Measurements from ENCODE around the gene CRLF3.
"Not testable (repeated sequence)": the region's sequence is repeated elsewhere in the genome, so short reads cannot be mapped to it uniquely, and the experiment has no call there.

Gene CRLF3

DNA sequence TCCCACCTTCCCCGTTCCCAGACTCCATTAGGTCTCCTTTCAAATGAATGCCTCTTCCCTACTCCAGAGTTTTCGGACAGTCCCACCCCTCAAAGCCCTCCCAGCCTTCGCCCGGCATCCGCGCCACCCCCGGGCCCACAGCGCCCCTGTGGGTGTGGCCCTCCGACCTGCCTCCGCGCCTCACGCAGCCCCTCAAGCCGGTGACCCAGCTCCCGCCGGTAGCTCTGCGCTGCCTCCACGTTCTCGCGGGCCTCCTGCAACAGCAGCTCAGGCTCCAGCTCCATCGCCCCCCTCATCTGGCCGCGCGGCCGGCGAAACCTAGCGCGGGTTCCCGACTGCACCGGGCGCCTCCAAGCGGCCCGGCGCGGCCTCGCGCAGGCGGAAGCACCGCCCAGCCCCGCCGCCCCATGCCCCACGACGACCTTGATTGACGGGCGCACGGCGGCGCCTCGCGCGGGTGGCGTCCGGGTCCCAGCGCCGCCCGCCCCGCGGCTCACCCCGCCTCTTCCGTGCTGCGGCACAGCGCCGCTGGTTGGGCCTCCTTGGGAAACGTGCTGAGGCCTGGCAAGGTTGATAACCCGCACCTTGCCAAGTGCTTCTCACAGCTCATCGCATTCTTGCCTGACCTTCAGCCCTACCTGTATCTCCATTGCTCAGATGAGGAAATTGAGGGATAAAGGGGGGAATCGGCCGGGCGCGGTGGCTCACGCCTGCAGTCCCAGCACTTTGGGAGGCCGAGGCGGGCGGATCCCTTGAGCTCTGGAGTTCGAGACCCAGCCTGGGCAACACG is at the start of gene CRLF3:
CRLF3 (minus strand) TSS at position 337 of the 790 bp plus-strand sequence; CDS start at position 296, 41 bp downstream.
- DNase-seq (ENCODE audit: low spot score) = peak; percentile 94

DNA sequence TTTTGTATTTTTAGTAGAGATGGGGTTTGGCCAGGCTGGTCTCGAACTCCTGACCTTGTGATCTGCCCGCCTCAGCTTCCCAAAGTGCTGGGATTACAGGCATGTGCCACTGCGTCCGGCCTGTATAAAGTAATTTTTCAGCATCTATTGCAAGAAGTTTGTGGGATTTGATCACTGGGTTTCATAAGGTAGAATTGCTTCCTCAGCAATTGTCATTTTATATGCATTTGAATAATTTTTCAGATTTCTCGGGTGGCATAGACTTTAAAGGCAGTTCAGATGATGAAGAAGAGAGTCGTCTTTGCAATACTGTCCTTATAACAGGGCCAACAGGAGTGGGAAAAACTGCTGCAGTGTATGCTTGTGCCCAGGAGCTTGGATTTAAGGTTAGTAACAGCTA is 44.5 kb upstream of the CRLF3 start:
- DNase-seq (ENCODE audit: low spot score) = no peak

DNA sequence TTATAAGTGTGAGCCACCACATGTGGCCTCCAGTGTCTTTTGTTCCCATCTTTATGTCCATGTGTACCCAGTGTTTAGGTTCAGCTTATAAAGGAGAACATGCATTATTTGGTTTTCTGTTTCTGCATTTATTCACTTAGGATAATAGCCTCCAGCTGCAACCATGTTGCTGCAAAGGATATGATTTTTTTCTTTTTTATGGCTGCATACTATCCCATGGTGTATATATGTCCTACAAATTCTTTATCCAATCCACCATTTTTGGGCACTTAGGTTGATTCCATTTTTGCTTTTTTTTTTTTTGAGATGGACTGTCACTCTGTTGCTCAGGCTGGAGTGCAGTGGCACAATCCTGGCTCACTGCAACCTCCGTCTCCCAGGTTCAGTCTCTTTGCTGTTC is 40.1 kb upstream of the CRLF3 start:
- DNase-seq (ENCODE audit: low spot score) = no peak

DNA sequence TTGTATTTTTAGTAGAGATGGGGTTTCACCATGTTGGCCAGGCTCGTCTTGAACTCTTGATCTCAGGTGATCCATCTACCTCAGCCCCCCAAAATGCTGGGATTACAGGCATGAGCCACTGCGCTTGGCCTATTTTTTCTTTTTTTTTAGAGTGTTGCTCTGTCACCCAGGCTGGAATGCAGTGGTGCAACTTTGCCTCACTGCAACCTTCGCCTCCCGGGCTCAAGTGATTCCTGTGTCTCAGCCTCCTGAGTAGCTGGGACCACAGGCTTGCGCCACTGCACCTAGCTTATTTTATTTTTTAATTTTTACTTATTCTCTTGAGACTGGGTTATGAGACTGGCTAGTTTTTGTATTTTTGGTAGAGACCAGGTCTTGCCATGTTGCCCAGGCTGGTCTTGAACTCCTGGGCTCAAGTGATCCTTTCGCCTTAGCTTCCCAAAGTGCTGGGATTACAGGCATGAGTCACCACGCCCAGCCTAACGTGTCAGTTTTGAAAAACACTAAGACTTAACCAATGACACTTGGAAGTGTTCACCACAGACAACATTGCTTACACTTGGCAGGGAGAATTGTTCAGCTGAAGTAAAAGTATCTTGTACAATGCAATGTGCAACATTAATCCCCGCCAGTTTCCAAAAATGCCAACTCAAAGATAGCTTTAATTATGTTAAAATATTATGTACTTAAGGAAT is 34.2 kb upstream of the CRLF3 start:
- no peak for DNase-seq (ENCODE audit: low spot score)

DNA sequence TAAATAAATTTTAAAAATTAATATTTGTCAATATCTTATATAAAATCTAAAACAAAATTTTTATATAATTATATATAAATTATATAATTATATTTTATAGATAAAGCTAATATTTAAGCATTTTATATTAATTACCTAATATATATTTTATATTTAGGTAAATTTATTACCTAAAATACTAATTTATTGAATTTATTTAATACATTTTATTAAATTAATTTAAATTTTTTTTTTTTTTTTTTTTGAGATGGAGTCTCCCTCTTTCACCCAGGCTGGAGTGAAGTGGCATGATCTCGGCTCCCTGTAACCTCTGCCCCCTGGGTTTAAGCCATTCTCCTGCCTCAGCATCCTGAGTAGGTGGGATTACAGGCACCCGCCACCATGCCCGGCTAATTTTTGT is 29.7 kb upstream of the CRLF3 start:
- no peak for DNase-seq (ENCODE audit: low spot score)

DNA sequence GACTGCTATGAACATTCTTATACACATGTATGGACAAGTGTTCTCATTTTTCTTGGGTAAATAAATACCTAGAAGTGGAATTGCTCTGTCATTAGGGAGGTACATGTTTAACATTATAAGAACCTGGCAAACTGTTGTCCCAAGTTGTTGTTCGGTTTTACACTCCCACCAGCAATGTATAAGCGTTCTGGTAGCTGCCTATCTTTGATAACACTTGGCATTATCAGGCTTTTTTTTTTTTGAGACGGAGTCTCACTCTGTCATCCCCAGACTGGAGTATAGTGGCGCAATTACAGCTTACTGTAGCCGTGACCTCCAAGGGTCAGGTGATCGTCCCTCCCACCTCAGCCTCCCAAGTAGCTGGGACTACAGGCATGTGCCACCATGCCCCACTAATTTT is 23.5 kb upstream of the CRLF3 start:
- no peak for DNase-seq (ENCODE audit: low spot score)

DNA sequence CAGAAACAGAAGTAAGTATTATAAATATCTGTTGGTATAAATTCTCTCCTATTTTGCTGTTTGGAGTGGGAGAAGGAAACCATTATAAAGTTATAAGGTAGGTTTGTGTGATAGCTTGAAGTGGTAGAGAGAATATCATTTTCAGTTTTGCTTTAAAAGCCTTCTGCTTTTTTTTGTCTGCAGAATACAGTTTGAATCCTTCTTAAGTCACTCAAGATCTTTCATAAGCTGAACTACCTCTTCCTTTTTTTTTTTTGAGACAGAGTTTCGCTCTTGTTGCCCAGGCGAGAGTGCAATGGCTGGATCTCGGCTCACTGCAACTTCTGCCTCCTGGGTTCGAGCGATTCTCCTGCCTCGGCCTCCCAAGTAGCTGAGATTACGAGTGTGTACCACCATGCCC is 16.3 kb upstream of the CRLF3 start:
- DNase-seq (ENCODE audit: low spot score) = no peak

DNA sequence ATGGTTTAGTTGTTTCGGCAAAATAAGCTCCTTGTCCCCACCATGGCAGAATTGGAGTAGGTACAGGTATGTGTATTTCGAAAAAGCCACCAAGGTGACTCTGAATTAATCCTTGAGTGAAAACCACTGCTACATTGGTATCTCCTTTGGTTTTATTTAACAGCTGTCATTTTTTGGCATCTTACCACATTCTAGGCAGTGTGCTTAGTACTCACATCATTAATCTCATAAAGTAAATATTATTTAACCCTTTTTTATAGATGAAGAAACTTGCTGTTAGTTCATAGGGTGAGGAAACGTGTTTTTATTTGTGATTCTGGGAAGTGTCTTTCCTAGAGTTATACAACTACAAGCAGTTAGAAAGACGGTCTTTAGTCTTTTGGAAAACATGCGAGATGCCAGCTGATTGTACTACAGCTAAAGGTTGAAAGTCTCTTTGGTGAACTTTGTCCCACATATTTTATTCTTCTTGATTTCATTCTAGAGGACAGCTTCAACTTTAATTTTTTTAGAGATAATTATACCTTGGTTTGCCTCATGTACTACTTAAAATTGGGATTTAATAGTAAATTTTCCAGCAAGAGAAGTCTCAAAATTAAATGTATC is 13.8 kb upstream of the CRLF3 start:
- DNase-seq (ENCODE audit: low spot score) = no peak

DNA sequence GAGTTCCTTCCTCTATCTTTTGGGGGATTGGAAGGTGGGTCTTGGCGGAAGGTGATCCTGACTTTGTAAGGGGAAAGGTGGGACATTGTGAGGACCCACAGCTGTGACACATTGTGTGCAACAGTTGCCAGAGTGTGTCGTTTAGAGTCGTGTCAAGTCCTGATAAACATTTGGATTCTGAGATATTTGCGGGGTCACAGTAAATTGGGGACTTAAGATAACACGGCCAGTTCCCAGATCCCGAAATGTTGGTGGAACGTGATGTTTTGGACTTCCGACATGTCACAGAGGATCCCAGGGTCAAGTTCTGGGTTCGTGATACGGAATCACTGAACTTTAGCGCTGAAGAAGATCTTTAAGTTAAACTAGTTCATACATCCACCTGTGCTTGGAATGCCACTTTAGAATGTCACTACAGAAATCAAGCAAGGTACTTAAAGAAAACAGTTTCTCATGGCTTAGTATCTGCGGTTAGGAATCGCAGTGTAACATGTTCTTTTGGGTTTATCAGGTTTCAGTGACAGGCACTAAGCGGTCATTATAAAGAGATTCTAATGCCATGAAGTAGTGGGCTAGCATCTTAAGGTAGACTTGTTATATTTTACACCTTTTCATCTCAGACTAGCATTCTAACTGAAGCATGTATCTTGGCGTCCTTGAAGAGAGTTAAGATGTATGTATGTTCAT is 8.1 kb upstream of the CRLF3 start:
- no peak for DNase-seq (ENCODE audit: low spot score)

- peak; percentile 91 for DNase-seq (ENCODE audit: low spot score)
Observed at GRCh38 chr17:30831663-30832437, 7.4 kb upstream of the CRLF3 start, which contains the start of gene ATAD5. ATAD5 (plus strand) TSS chr17:30831966; CDS start chr17:30832348, 382 bp downstream.

GRCh38 chr17:30831257-30831656 is 6.8 kb upstream of the CRLF3 start:
- DNase-seq (ENCODE audit: low spot score) = no peak

GRCh38 chr17:30829022-30829421 is 4.5 kb upstream of the CRLF3 start:
- no peak for DNase-seq (ENCODE audit: low spot score)

DNA sequence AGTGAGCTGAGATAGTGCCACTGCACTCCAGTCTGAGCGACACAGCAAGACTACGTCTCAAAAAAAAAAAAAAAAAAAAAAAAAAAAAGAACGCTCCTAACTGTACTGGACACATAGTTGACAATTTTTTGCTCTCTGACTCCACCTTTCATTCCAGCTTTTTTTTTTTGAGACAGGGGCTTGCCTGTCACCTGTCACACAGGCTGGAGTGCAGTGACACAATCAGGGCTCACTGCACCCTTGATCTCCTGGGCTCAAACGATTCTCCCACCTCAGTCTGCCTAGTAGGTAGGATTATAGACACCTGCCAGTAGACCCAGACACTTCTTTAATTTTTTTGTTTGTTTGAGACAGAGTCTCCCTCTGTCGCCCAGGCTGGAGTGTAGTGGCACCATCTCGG is 2.6 kb upstream of the CRLF3 start:
- DNase-seq (ENCODE audit: low spot score) = no peak

GRCh38 chr17:30824002-30824355 is 513 bp downstream of the CRLF3 start:
- DNase-seq (ENCODE audit: low spot score) = no peak

DNA sequence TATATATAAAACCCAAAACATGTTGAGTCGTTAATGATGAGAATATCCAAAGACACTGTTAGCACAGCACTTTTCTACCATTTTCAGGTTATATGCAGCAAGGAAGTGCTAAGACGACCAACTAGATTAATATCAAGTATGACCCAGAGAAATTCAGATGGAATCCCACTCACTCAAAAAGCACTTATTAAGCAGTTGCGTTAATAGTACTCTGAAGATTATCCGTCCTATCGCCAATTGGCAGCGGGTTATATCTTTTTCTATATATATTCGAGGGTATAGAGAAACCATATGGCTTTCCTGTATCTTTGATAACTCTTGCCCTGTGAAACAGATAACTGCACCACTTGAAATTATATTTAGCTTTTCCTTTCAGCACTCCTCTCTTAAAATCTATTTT is 1.1 kb downstream of the CRLF3 start:
- DNase-seq (ENCODE audit: low spot score) = no peak

GRCh38 chr17:30822919-30823318 is 1.6 kb downstream of the CRLF3 start:
- not testable (repeated sequence) for DNase-seq (ENCODE audit: low spot score)

GRCh38 chr17:30821871-30822723 is 2.4 kb downstream of the CRLF3 start:
- DNase-seq (ENCODE audit: low spot score) = no peak

- DNase-seq (ENCODE audit: low spot score) = no peak
Observed at GRCh38 chr17:30819971-30820705, 4.4 kb downstream of the CRLF3 start.

DNA sequence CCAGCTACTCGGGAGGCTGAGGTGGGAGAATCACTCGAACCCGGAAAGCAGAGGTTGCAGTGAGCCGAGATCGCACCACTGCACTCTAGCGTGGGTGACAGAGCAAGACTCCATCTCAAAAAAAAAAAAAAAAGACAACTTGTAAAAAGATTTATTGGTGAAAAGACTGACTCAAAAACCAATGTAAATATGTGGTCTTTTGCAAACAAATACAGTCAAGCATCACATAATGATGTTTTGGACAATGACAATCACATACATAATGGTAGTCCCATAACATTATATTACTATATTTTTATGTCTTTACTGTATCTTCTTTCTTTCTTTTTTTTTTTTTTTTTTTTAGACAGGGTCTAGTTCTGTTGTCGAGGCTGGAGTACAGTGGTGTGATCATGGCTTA is 8.3 kb downstream of the CRLF3 start:
- no peak for DNase-seq (ENCODE audit: low spot score)

DNA sequence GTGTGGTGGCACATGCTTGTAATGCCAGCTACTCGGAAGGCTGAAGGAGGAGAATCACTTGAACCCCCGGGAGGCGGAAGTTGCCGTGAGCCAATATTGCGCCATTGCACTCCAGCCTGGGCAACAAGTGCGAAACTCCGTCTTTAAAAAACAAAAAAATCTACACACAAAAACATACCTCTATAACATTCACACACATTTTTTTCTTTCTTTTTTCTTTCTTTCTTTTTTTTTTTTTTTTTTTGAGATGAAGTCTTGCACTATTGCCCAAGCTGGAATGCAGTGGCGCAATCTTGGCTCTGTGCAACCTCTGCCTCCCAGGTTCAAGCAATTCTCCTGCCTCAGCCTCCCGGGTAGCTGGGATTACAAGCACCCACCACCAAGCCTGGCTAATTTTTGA is 9.6 kb downstream of the CRLF3 start:
- not testable (repeated sequence) for DNase-seq (ENCODE audit: low spot score)
